Type B pancreatic cell (in vitro differentiated cells): Measurements from ENCODE around the gene ETDC. TPM values are rescaled to one million over a fixed set of nuclear protein-coding genes. Genes with fewer than 3 reads are reported as not detected.

Experiments
- DNase-seq: peaks from one replicate; pipeline ENCODE4 v3.0.0; 2021; ENCODE audit warnings: mixed read lengths; ENCODE audit not compliant: unreplicated experiment; ENCODE audit errors: extremely low spot score
- H3K27ac Mint-ChIP-seq: 2 replicates; pipeline ENCODE4 v1.8.0; 2021; ENCODE audit warnings: mild to moderate bottlenecking, mixed read lengths
- H3K27me3 Mint-ChIP-seq: 2 replicates; pipeline ENCODE4 v1.8.0; 2021; ENCODE audit warnings: mixed read lengths
- H3K36me3 Mint-ChIP-seq: 2 replicates; pipeline ENCODE4 v1.8.0; 2021; ENCODE audit warnings: mixed read lengths
- H3K4me1 Mint-ChIP-seq: one replicate; pipeline ENCODE4 v1.8.0; 2021; ENCODE audit warnings: mixed read lengths; ENCODE audit not compliant: unreplicated experiment
- H3K4me3 Mint-ChIP-seq: 2 replicates; pipeline ENCODE4 v1.8.0; 2021; ENCODE audit warnings: mild to moderate bottlenecking, mixed read lengths
- H3K9me3 Mint-ChIP-seq: 2 replicates; pipeline ENCODE4 v1.8.0; 2021; ENCODE audit warnings: mixed read lengths
- total RNA-seq: library from RNA; stranded (reverse); gene quantifications from 2 replicates; pipeline ENCODE4 v1.2.1, GENCODE V29; 2021; ENCODE audit warnings: low replicate concordance
- TF ChIP-seq, protein P1 (sequence below): fragments of 200-600 bp; sonication (generic); conservative IDR thresholded peaks from 2 replicates; pipeline ENCODE4 v1.5.0; 2021; ENCODE audit warnings: antibody characterized with exemption, mild to moderate bottlenecking

The ETDC gene
- total RNA-seq, 1 donor from 2014 or later = not detected

DNA sequence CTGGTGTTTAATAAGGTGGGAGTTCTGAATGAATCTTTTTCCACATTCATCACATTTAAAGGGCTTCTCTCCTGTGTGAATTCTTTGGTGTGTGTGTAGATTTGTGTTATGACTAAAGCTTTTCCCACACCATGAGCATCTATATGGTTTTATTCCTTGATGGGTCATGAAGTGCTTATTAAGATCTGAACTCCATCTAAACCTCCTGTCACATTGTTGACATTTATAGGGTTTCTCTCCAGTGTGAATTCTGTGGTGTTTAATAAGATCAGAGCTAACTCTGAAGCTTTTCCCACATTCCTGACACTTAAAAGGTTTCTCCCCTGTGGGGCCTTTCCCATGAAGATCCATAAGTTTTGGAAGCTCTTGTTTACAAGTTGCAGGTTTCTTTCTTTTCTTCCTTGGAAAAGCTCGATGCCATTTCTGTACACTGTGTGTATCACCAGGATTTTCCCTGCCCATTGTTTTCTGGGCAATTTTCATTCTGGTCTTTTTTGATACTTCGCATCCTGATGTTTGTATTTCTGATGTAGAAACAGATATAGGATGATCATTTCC, 21.9 kb upstream of the ETDC start:
- no peaks in the 10 kb centered on the region for H3K27me3 Mint-ChIP-seq
- TF ChIP-seq, protein P1, sequence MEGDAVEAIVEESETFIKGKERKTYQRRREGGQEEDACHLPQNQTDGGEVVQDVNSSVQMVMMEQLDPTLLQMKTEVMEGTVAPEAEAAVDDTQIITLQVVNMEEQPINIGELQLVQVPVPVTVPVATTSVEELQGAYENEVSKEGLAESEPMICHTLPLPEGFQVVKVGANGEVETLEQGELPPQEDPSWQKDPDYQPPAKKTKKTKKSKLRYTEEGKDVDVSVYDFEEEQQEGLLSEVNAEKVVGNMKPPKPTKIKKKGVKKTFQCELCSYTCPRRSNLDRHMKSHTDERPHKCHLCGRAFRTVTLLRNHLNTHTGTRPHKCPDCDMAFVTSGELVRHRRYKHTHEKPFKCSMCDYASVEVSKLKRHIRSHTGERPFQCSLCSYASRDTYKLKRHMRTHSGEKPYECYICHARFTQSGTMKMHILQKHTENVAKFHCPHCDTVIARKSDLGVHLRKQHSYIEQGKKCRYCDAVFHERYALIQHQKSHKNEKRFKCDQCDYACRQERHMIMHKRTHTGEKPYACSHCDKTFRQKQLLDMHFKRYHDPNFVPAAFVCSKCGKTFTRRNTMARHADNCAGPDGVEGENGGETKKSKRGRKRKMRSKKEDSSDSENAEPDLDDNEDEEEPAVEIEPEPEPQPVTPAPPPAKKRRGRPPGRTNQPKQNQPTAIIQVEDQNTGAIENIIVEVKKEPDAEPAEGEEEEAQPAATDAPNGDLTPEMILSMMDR = no peak
- H3K27ac Mint-ChIP-seq = no peak overlapping the region
- DNase-seq = no peak
- H3K4me1 Mint-ChIP-seq = no peaks in the 10 kb centered on the region
- no peak overlapping the region for H3K4me3 Mint-ChIP-seq
- H3K36me3 Mint-ChIP-seq = peaks cover 20% of the 10 kb centered on the region
- H3K9me3 Mint-ChIP-seq = peaks cover 23% of the 10 kb centered on the region

DNA sequence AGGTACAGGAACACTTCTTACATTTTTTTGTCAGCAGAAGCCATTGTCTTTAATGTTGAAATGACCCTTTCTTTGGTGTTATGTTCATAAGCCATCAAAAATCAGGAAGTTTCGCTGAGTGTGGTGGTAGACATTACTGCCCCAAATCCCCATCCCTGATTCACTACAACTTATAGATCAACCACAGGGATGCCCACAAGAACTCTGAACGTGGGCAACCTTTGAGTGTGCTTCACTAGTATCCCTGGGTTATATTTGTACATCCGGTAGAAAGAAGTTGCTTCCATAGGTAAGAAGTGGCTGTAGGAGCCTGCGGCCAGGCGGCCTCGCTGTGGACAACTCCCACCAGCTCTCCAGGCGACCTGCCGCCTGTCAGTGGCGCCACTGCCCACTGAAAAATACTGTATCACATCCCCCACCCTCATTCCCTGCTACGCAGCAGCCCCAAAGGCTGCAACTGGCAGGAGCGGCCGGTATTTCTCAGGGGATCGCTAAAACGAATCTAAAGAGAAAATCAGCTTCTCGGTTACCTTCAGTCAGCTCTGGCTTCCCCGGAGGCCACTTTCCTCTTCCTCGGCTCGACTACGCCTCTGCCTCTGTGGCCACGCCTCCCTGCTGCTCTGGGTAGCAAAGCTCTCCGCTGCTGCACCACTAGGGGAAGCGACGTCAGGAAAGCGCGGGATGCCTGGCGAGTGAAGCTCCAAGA, 13.9 kb upstream of the ETDC start:
- no peak for DNase-seq
- TF ChIP-seq, protein P1 = peak; percentile 57
- no peaks in the 10 kb centered on the region for H3K27me3 Mint-ChIP-seq
- H3K4me3 Mint-ChIP-seq = peak overlapping the region; percentile 77
- peaks cover 5% of the 10 kb centered on the region for H3K9me3 Mint-ChIP-seq
- H3K27ac Mint-ChIP-seq = no peak overlapping the region
- H3K4me1 Mint-ChIP-seq = no peaks in the 10 kb centered on the region
- H3K36me3 Mint-ChIP-seq = peaks cover 12% of the 10 kb centered on the region

DNA sequence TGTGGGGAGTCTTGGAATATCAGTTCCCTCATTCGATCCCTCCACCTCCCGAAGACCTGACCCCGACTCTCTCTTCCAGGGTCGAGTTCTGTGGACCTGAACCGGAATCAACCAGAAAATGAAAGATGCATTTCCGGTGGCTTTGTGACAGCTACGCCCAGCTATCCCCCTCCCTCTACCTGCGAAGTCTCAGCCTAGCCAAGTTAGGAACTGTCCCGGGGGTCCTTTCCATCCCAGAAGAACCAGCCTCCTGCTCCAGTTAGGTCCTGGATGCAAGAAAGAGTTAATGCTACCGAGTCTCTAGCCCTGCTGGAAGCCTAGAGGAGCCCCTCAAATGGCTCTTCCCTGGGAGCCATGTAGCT, 13.4 kb upstream of the ETDC start:
- Mint-ChIP-seq H3K4me3 (peak overlapping the region; percentile 77), H3K4me1 (no peaks in the 10 kb centered on the region), H3K9me3 (peaks cover 5% of the 10 kb centered on the region), H3K27me3 (no peaks in the 10 kb centered on the region), H3K27ac (no peak overlapping the region), H3K36me3 (peaks cover 12% of the 10 kb centered on the region)
- no peak for DNase-seq
- TF ChIP-seq, protein P1 = peak; percentile 2

DNA sequence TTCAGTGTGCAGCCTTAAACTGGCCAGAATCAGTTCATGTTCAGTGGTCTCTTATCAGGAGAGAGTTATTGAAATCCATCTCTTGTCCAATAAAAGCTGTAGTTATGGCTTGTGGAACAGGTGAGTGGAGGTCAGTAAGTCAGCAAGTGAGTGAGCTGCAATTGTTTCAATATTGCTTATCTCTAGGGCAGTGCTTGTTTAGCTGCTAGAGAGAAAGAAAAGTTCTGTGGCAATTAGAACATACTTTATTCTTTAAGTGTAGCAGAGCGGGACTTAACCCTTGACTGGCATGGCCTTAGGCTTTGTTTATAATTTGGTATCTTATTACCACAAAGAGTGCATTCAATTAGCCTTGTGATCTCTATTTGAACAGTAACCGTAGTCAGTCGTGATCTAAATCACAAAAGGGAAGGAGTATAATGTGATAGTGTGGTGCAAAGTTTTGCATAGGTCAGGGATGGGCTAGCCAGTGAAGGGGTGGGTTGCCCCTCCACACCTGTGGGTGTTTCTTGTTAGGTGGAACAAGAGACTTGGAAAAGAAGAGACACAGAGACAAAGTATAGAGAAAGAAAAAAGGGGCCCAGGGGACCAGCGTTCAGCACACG, 6.9 kb upstream of the ETDC start:
- H3K27me3 Mint-ChIP-seq = no peaks in the 10 kb centered on the region
- no peaks in the 10 kb centered on the region for H3K36me3 Mint-ChIP-seq
- TF ChIP-seq, protein P1 = no peak
- H3K27ac Mint-ChIP-seq = no peak overlapping the region
- peak overlapping the region; percentile 16 for H3K4me3 Mint-ChIP-seq
- peaks cover 6% of the 10 kb centered on the region for H3K4me1 Mint-ChIP-seq
- DNase-seq = no peak
- H3K9me3 Mint-ChIP-seq = no peaks in the 10 kb centered on the region

- no peaks in the 10 kb centered on the region for H3K27me3 Mint-ChIP-seq
- H3K4me3 Mint-ChIP-seq = no peak overlapping the region
- H3K36me3 Mint-ChIP-seq = no peaks in the 10 kb centered on the region
- H3K4me1 Mint-ChIP-seq = peaks cover 6% of the 10 kb centered on the region
- no peaks in the 10 kb centered on the region for H3K9me3 Mint-ChIP-seq
- no peak overlapping the region for H3K27ac Mint-ChIP-seq
- TF ChIP-seq, protein P1 = no peak
- DNase-seq = no peak
Observed at GRCh38 chrX:135304741-135305140, 4.5 kb upstream of the ETDC start.
